ENCODE measurements around the gene CFAP157.
A peak's percentile ranks its signal among the peaks of the same experiment; 100 is the strongest.

CFAP157 gene

DNA sequence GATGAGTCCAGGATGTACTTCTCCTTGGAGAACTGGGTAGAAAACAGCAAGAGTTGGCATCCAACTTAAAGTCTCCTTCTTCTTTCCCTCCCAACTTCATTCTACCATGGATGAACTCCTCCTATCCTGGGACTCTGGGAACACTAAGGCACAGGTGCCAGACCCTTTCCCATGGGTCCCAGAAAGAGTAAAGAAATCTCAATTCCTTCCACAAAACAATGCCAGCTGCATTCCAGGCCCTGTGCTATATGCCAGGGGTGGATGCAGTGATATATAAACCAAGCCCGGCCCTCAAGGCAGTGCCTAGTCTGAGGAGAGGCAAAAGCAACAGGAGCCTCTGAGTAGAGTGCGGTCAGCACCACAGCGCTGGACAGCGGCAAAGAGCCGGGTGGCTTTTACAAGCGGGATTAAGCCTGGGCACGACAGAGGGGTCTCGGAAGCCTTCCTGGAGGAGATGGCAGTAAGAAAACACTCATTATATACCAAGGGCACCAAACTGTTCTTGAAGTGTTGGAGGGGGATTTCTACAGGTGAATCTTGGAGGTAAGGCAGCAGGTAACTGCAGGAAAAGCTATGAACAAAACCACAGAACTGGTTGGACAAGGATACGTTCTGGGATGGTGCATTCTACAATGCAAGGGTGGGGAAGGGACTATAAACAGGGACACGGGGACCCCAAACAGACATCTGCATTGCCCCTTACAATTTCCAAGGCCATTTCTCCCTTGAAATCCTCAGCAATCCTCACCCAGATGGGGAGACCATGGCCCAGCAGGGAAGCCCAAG lies 44.7 kb downstream of the CFAP157 start:
- Histone ChIP-seq H3K36me3 (replicated peaks in 1 of 2; ENCODE audit: control insufficient read depth in 2 of 2, insufficient read depth in 2 of 2, low read length in 2 of 2) (peaks cover 0 to 12% of the 10 kb centered on the region in 2 donors), H4K8ac (ENCODE audit: low read depth, low read length) (no peak overlapping the region), H4K91ac (ENCODE audit: low read depth, low read length, poor library complexity) (no peak overlapping the region), H2BK15ac (ENCODE audit: low read length) (no peak overlapping the region), H3K27ac (replicated peaks; ENCODE audit: low read length) (no peak overlapping the region), H3K4me3 (ENCODE audit: low read length in 2 of 2) (no peak overlapping the region), H3K79me1 (ENCODE audit: low read depth, low read length) (peaks cover 1% of the 10 kb centered on the region), H2BK12ac (ENCODE audit: low read length) (no peak overlapping the region), H3K9ac (ENCODE audit: low read depth, low read length, poor library complexity) (no peak overlapping the region), H3K9me3 (replicated peaks in 1 of 2; ENCODE audit: control insufficient read depth in 2 of 2, insufficient read depth in 1 of 2, low read depth in 1 of 2, low read length in 2 of 2) (no peaks in the 10 kb centered on the region), H3K4me1 (ENCODE audit: control insufficient read depth in 2 of 2, insufficient read depth in 1 of 2, low read depth in 1 of 2, low read length in 2 of 2) (peaks cover 2 to 4% of the 10 kb centered on the region in 2 donors), H3K4ac (ENCODE audit: low read length) (no peak overlapping the region), H2BK120ac (ENCODE audit: low read depth, low read length) (no peak overlapping the region), H3K27me3 (ENCODE audit: control insufficient read depth in 3 of 3, insufficient read depth in 3 of 3, low read depth in 1 of 3, low read length in 3 of 3) (peaks cover 0 to 63% (median 3%) of the 10 kb centered on the region in 3 experiments), H2BK5ac (ENCODE audit: low read length) (no peak overlapping the region), H2AFZ (ENCODE audit: low read length) (no peak overlapping the region), H3K18ac (ENCODE audit: low read length) (no peak overlapping the region), H3K23ac (ENCODE audit: low read depth, low read length, poor library complexity) (no peak overlapping the region), H3K4me2 (ENCODE audit: insufficient read depth, low read length, poor library complexity, severe bottlenecking) (no peak overlapping the region), H3K14ac (ENCODE audit: low read length) (no peak overlapping the region), H2AK5ac (ENCODE audit: low read depth, low read length) (no peak overlapping the region)
- DNase-seq (ENCODE audit: low spot score) = no peak
- WGBS, 2 donors (ENCODE audit: extremely low coverage in 2 of 2, insufficient read length in 2 of 2, insufficient replicate concordance in 1 of 2) = no CpG with 5 or more reads among the region's 10 CpGs

GRCh38 chr9:127753148-127753547 lies 46.4 kb downstream of the CFAP157 start:
- peaks cover 0 to 9% of the 10 kb centered on the region in 2 donors for H3K36me3 ChIP-seq (replicated peaks in 1 of 2; ENCODE audit: control insufficient read depth in 2 of 2, insufficient read depth in 2 of 2, low read length in 2 of 2)

GRCh38 chr9:127753622-127754021 lies 46.8 kb downstream of the CFAP157 start:
- no peak overlapping the region for H3K4ac ChIP-seq (ENCODE audit: low read length)
- no peak overlapping the region for H2BK5ac ChIP-seq (ENCODE audit: low read length)
- no peak overlapping the region for H3K23ac ChIP-seq (ENCODE audit: low read depth, low read length, poor library complexity)
- no peak overlapping the region for H2BK12ac ChIP-seq (ENCODE audit: low read length)
- H3K4me2 ChIP-seq (ENCODE audit: insufficient read depth, low read length, poor library complexity, severe bottlenecking) = no peak overlapping the region
- no peak for DNase-seq (ENCODE audit: low spot score)
- peaks cover 2 to 4% of the 10 kb centered on the region in 2 donors for H3K4me1 ChIP-seq (ENCODE audit: control insufficient read depth in 2 of 2, insufficient read depth in 1 of 2, low read depth in 1 of 2, low read length in 2 of 2)
- H3K9me3 ChIP-seq (replicated peaks in 1 of 2; ENCODE audit: control insufficient read depth in 2 of 2, insufficient read depth in 1 of 2, low read depth in 1 of 2, low read length in 2 of 2) = no peaks in the 10 kb centered on the region
- no peak overlapping the region for H2BK120ac ChIP-seq (ENCODE audit: low read depth, low read length)
- H2AK5ac ChIP-seq (ENCODE audit: low read depth, low read length) = no peak overlapping the region
- no CpG with 5 or more reads among the region's 8 CpGs for WGBS, 2 donors (ENCODE audit: extremely low coverage in 2 of 2, insufficient read length in 2 of 2, insufficient replicate concordance in 1 of 2)
- H3K36me3 ChIP-seq (replicated peaks in 1 of 2; ENCODE audit: control insufficient read depth in 2 of 2, insufficient read depth in 2 of 2, low read length in 2 of 2) = peaks cover 0 to 6% of the 10 kb centered on the region in 2 donors
- peak overlapping the region in 1 of 2 donors; percentile 38 for H3K4me3 ChIP-seq (ENCODE audit: low read length in 2 of 2)
- H4K8ac ChIP-seq (ENCODE audit: low read depth, low read length) = no peak overlapping the region
- no peak overlapping the region for H4K91ac ChIP-seq (ENCODE audit: low read depth, low read length, poor library complexity)
- peaks cover under 1% of the 10 kb centered on the region for H3K79me1 ChIP-seq (ENCODE audit: low read depth, low read length)
- H3K18ac ChIP-seq (ENCODE audit: low read length) = no peak overlapping the region
- no peak overlapping the region for H3K14ac ChIP-seq (ENCODE audit: low read length)
- H3K9ac ChIP-seq (ENCODE audit: low read depth, low read length, poor library complexity) = no peak overlapping the region
- no peak overlapping the region for H2AFZ ChIP-seq (ENCODE audit: low read length)
- no peak overlapping the region for H3K27ac ChIP-seq (replicated peaks; ENCODE audit: low read length)
- peaks cover 0 to 59% (median 3%) of the 10 kb centered on the region in 3 experiments for H3K27me3 ChIP-seq (ENCODE audit: control insufficient read depth in 3 of 3, insufficient read depth in 3 of 3, low read depth in 1 of 3, low read length in 3 of 3)
- H2BK15ac ChIP-seq (ENCODE audit: low read length) = no peak overlapping the region

More at GRCh38 chr9:127753148-127753547, 46.4 kb downstream of the CFAP157 start:
- H3K9me3 ChIP-seq (replicated peaks in 1 of 2; ENCODE audit: control insufficient read depth in 2 of 2, insufficient read depth in 1 of 2, low read depth in 1 of 2, low read length in 2 of 2) = no peaks in the 10 kb centered on the region
- DNase-seq (ENCODE audit: low spot score) = no peak
- peaks cover 0 to 59% (median 3%) of the 10 kb centered on the region in 3 experiments for H3K27me3 ChIP-seq (ENCODE audit: control insufficient read depth in 3 of 3, insufficient read depth in 3 of 3, low read depth in 1 of 3, low read length in 3 of 3)
- no peak overlapping the region for H2BK15ac ChIP-seq (ENCODE audit: low read length)
- H3K4me3 ChIP-seq (ENCODE audit: low read length in 2 of 2) = no peak overlapping the region
- H2AK5ac ChIP-seq (ENCODE audit: low read depth, low read length) = no peak overlapping the region
- H3K27ac ChIP-seq (replicated peaks; ENCODE audit: low read length) = no peak overlapping the region
- no peak overlapping the region for H3K18ac ChIP-seq (ENCODE audit: low read length)
- H3K4ac ChIP-seq (ENCODE audit: low read length) = no peak overlapping the region
- no peak overlapping the region for H2BK120ac ChIP-seq (ENCODE audit: low read depth, low read length)
- H3K4me2 ChIP-seq (ENCODE audit: insufficient read depth, low read length, poor library complexity, severe bottlenecking) = no peak overlapping the region
- H4K91ac ChIP-seq (ENCODE audit: low read depth, low read length, poor library complexity) = no peak overlapping the region
- no peak overlapping the region for H3K9ac ChIP-seq (ENCODE audit: low read depth, low read length, poor library complexity)
- H4K8ac ChIP-seq (ENCODE audit: low read depth, low read length) = no peak overlapping the region
- peaks cover 2 to 4% of the 10 kb centered on the region in 2 donors for H3K4me1 ChIP-seq (ENCODE audit: control insufficient read depth in 2 of 2, insufficient read depth in 1 of 2, low read depth in 1 of 2, low read length in 2 of 2)
- no peak overlapping the region for H2BK5ac ChIP-seq (ENCODE audit: low read length)
- H3K79me1 ChIP-seq (ENCODE audit: low read depth, low read length) = peaks cover 1% of the 10 kb centered on the region
- no peak overlapping the region for H2BK12ac ChIP-seq (ENCODE audit: low read length)
- H2AFZ ChIP-seq (ENCODE audit: low read length) = no peak overlapping the region
- H3K14ac ChIP-seq (ENCODE audit: low read length) = no peak overlapping the region
- no CpG with 5 or more reads among the region's 8 CpGs for WGBS, 2 donors (ENCODE audit: extremely low coverage in 2 of 2, insufficient read length in 2 of 2, insufficient replicate concordance in 1 of 2)
- H3K23ac ChIP-seq (ENCODE audit: low read depth, low read length, poor library complexity) = no peak overlapping the region
